Hepatocyte (in vitro differentiated cells): ENCODE data around the gene SELENOW.

ENCODE experiments used
- EZH2 ChIP-seq: fragments of 200-600 bp; sonication (generic); IDR thresholded peaks from 2 replicates; pipeline ENCODE4 v1.6.1; 2016; ENCODE audit warnings: antibody characterized with exemption, mild to moderate bottlenecking, borderline replicate concordance
- TF ChIP-seq, protein P1 (sequence below): fragments of 200-600 bp; sonication (generic); IDR thresholded peaks from 2 replicates; pipeline ENCODE4 v1.5.1; 2016; ENCODE audit warnings: antibody characterized with exemption, mild to moderate bottlenecking; ENCODE audit not compliant: poor library complexity

DNA sequence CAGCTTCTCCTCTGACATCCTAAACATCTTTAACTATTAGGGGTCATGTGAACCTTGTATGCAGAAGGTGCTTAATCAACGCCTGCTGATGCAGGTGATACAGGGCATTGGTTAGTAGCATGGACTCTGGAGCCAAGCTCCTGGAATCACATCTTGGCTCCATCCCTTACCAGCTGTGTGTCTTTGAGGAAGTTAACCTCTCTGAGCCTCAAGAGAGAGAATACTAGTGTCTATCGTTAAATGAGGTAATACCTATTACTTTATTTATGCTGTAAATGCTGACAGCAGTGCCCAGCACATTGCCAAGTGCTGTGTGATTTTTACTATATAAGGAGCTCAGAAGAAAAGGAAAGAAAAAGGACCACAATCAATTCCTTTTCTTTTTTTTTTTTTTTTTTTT lies 11.2 kb upstream of the SELENOW start:
- TF ChIP-seq, protein P1, sequence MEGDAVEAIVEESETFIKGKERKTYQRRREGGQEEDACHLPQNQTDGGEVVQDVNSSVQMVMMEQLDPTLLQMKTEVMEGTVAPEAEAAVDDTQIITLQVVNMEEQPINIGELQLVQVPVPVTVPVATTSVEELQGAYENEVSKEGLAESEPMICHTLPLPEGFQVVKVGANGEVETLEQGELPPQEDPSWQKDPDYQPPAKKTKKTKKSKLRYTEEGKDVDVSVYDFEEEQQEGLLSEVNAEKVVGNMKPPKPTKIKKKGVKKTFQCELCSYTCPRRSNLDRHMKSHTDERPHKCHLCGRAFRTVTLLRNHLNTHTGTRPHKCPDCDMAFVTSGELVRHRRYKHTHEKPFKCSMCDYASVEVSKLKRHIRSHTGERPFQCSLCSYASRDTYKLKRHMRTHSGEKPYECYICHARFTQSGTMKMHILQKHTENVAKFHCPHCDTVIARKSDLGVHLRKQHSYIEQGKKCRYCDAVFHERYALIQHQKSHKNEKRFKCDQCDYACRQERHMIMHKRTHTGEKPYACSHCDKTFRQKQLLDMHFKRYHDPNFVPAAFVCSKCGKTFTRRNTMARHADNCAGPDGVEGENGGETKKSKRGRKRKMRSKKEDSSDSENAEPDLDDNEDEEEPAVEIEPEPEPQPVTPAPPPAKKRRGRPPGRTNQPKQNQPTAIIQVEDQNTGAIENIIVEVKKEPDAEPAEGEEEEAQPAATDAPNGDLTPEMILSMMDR: no peak
- no peak for TF ChIP-seq EZH2
